Neural progenitor cell (in vitro differentiated cells): Measurements from ENCODE around the gene COL25A1. TPM values are rescaled to one million over a fixed set of nuclear protein-coding genes. Genes with fewer than 3 reads are reported as not detected.

Experiments used
- DNase-seq: peaks from one replicate; pipeline ENCODE4 v3.0.0-alpha.2; 2016; ENCODE audit warnings: low spot score
- H2AFZ ChIP-seq: fragments of 200-600 bp; sonication (generic); replicated peaks from 2 replicates; pipeline ENCODE4 v1.6.1; 2016; ENCODE audit warnings: antibody characterized with exemption
- H3F3A ChIP-seq: fragments of 200-600 bp; sonication (generic); 2 replicates; pipeline ENCODE4 v1.6.1; 2016; ENCODE audit warnings: antibody characterized with exemption, low read depth
- H3K27ac ChIP-seq: fragments of 200-600 bp; sonication (generic); 2 replicates; pipeline ENCODE4 v1.5.1; 2016; ENCODE audit warnings: mild to moderate bottlenecking
- H3K27me3 ChIP-seq: fragments of 200-600 bp; sonication (generic); 2 replicates; pipeline ENCODE4 v1.6.1; 2016; ENCODE audit warnings: mild to moderate bottlenecking, moderate library complexity
- H3K36me3 ChIP-seq: fragments of 200-600 bp; sonication (generic); 2 replicates; pipeline ENCODE4 v1.5.1; 2016
- H3K4me1 ChIP-seq: fragments of 200-600 bp; sonication (generic); 2 replicates; pipeline ENCODE4 v1.6.1; 2016; ENCODE audit warnings: mixed run types
- H3K4me2 ChIP-seq: fragments of 200-600 bp; sonication (generic); 2 replicates; pipeline ENCODE4 v1.6.1; 2016
- H3K4me3 ChIP-seq: fragments of 200-600 bp; sonication (generic); 2 replicates; pipeline ENCODE4 v1.5.1; 2016
- H3K79me2 ChIP-seq: fragments of 200-600 bp; sonication (generic); 2 replicates; pipeline ENCODE4 v1.6.1; 2016; ENCODE audit warnings: low read depth
- H3K9ac ChIP-seq: fragments of 200-600 bp; sonication (generic); 2 replicates; pipeline ENCODE4 v1.6.1; 2016
- H3K9me3 ChIP-seq: fragments of 200-600 bp; sonication (generic); 2 replicates; pipeline ENCODE4 v1.5.1; 2016; ENCODE audit warnings: low read depth
- H4K20me1 ChIP-seq: fragments of 200-600 bp; sonication (generic); 2 replicates; pipeline ENCODE4 v1.6.1; 2016; ENCODE audit warnings: low read depth
- H3K27ac Mint-ChIP-seq: 3 replicates; pipeline ENCODE4 v1.8.0; 2021; ENCODE audit warnings: mixed read lengths
- H3K27me3 Mint-ChIP-seq: 2 replicates; pipeline ENCODE4 v1.8.0; 2022; ENCODE audit warnings: low read depth, mild to moderate bottlenecking, inconsistent platforms, moderate library complexity, mixed read lengths; ENCODE audit not compliant: insufficient read depth
- H3K36me3 Mint-ChIP-seq: 3 replicates; pipeline ENCODE4 v1.8.0; 2021; ENCODE audit warnings: mixed read lengths
- H3K4me1 Mint-ChIP-seq: 3 replicates; pipeline ENCODE4 v1.8.0; 2021; ENCODE audit warnings: mixed read lengths
- H3K4me3 Mint-ChIP-seq: 3 replicates; pipeline ENCODE4 v1.8.0; 2021; ENCODE audit warnings: mild to moderate bottlenecking, moderate library complexity, mixed read lengths
- H3K9me3 Mint-ChIP-seq: 3 replicates; pipeline ENCODE4 v1.8.0; 2020; ENCODE audit warnings: mixed read lengths
- EZH2 ChIP-seq: fragments of 200-600 bp; sonication (generic); IDR thresholded peaks from 2 replicates; pipeline ENCODE4 v1.6.1; 2017; ENCODE audit warnings: antibody characterized with exemption, mild to moderate bottlenecking, moderate library complexity
- EZH2phosphoT487 ChIP-seq: fragments of 200-600 bp; sonication (generic); IDR thresholded peaks from 2 replicates; pipeline ENCODE4 v1.6.1; 2017; ENCODE audit warnings: antibody characterized with exemption
- total RNA-seq: library from RNA; depleted of rRNA; stranded (reverse); fragments of >200 nt; gene quantifications from 2 replicates; pipeline ENCODE4 v1.2.3, GENCODE V29; 2015; ENCODE audit warnings: low replicate concordance
- TF ChIP-seq, protein P1 (sequence below): fragments of 200-600 bp; sonication (generic); IDR thresholded peaks from 2 replicates; pipeline ENCODE4 v1.5.1; 2017; ENCODE audit warnings: antibody characterized with exemption, mild to moderate bottlenecking

The COL25A1 gene
- total RNA-seq, 1 donor from 2014 or later = 1.3 TPM

DNA sequence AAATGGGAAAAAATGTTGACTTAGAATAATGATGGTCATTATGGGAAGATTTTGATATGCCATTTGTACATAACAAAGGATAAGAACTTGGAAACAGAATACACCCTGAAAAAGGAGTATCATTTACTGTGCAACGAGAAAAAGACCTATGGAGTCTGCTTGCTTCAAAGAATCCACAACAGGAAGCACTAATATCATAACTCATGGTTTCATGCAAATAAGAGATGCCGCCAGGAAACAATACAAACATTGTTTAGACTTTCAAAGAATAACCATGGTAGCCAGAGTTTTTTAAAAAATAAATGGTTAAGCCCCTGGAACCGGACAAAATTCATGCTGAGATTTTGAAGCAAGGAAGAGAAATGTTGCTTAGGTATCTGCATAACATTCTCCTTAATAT lies 399.7 kb downstream of the COL25A1 start:
- Histone ChIP-seq H3K9me3 (no peaks in the 10 kb centered on the region), H3K4me1 (peaks cover 21% of the 10 kb centered on the region), H2AFZ (no peak overlapping the region), H3K9ac (no peak overlapping the region), H3K27ac (no peak overlapping the region), H3K4me2 (no peak overlapping the region), H3K4me3 (no peak overlapping the region), H4K20me1 (no peaks in the 10 kb centered on the region), H3K79me2 (no peaks in the 10 kb centered on the region), H3K36me3 (no peaks in the 10 kb centered on the region), H3F3A (peaks cover 2% of the 10 kb centered on the region), H3K27me3 (no peaks in the 10 kb centered on the region)
- Mint-ChIP-seq H3K4me3 (no peak overlapping the region), H3K4me1 (peaks cover 57% of the 10 kb centered on the region), H3K9me3 (no peaks in the 10 kb centered on the region), H3K27ac (no peak overlapping the region), H3K36me3 (no peaks in the 10 kb centered on the region), H3K27me3 (no peaks in the 10 kb centered on the region)
- TF ChIP-seq EZH2 (no peak), EZH2phosphoT487 (no peak)
- TF ChIP-seq, protein P1, sequence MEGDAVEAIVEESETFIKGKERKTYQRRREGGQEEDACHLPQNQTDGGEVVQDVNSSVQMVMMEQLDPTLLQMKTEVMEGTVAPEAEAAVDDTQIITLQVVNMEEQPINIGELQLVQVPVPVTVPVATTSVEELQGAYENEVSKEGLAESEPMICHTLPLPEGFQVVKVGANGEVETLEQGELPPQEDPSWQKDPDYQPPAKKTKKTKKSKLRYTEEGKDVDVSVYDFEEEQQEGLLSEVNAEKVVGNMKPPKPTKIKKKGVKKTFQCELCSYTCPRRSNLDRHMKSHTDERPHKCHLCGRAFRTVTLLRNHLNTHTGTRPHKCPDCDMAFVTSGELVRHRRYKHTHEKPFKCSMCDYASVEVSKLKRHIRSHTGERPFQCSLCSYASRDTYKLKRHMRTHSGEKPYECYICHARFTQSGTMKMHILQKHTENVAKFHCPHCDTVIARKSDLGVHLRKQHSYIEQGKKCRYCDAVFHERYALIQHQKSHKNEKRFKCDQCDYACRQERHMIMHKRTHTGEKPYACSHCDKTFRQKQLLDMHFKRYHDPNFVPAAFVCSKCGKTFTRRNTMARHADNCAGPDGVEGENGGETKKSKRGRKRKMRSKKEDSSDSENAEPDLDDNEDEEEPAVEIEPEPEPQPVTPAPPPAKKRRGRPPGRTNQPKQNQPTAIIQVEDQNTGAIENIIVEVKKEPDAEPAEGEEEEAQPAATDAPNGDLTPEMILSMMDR = no peak
- DNase-seq = no peak

DNA sequence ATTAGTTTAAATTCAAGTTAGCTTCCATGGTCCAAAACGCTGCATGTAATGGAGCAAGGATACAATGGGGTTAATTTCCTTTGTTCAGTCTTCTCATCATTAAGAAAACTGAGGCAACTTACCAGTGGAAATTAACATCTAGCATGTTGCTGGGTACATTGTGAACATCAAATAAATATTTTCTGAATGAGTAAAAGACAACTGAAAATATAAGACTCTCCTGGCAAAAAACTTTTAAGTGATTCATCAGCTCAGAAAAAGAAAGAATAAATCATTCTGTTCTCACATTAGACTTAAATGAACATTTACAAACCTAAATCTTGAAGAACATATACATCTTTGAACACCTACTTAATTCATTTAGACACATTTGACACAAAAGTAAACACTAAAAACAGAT lies 401.2 kb downstream of the COL25A1 start:
- H3K9me3 ChIP-seq = no peaks in the 10 kb centered on the region
- no peak overlapping the region for H2AFZ ChIP-seq
- H3K79me2 ChIP-seq = no peaks in the 10 kb centered on the region
- no peak overlapping the region for H3K4me3 Mint-ChIP-seq
- H3K9ac ChIP-seq = no peak overlapping the region
- no peak for DNase-seq
- H3K4me1 ChIP-seq = peaks cover 21% of the 10 kb centered on the region
- H3K4me2 ChIP-seq = no peak overlapping the region
- peaks cover 2% of the 10 kb centered on the region for H3K36me3 Mint-ChIP-seq
- peaks cover 70% of the 10 kb centered on the region for H3K4me1 Mint-ChIP-seq
- no peaks in the 10 kb centered on the region for H4K20me1 ChIP-seq
- H3K27me3 ChIP-seq = no peaks in the 10 kb centered on the region
- H3K27ac Mint-ChIP-seq = peak overlapping the region; percentile 84
- H3F3A ChIP-seq = peaks cover 1% of the 10 kb centered on the region
- H3K36me3 ChIP-seq = no peaks in the 10 kb centered on the region
- H3K27ac ChIP-seq = no peak overlapping the region
- no peak for TF ChIP-seq EZH2
- TF ChIP-seq, protein P1 = no peak
- TF ChIP-seq EZH2phosphoT487 = no peak
- peaks cover 2% of the 10 kb centered on the region for H3K27me3 Mint-ChIP-seq
- H3K9me3 Mint-ChIP-seq = no peaks in the 10 kb centered on the region
- no peak overlapping the region for H3K4me3 ChIP-seq

DNA sequence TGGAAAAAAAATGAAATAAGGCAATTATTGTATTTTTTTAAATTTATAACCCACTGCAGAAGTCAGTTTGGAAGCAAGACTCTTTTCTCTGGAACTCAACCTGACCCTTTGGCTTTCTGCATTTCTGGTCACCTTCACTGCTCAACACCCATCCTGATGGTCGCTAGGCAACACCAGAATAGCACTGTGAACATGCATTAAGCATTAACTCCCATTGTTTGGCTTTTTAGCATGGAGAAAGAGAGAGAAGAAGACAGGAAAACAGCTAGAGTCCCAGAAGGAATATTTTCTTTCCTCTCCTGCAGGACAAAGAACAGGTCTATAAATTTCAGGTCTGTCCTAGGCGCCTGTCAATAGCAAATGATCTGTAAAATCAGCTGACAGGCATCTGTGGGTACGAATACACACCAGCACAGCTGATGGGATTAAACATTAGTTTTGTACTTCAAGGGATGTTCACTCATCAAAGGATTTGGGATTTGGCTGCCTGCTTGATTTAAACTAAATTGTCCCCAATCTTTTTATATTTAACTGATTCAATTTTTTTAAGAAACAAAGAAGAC lies 402.4 kb downstream of the COL25A1 start:
- TF ChIP-seq, protein P1 = no peak
- TF ChIP-seq EZH2phosphoT487 (no peak), EZH2 (no peak)

More for the DNA sequence above, 402.4 kb downstream of the COL25A1 start:
- no peaks in the 10 kb centered on the region for H3K36me3 ChIP-seq
- no peaks in the 10 kb centered on the region for H4K20me1 ChIP-seq
- H3F3A ChIP-seq = no peaks in the 10 kb centered on the region
- peaks cover 70% of the 10 kb centered on the region for H3K4me1 Mint-ChIP-seq
- no peaks in the 10 kb centered on the region for H3K27me3 ChIP-seq
- peak overlapping the region; percentile 69 for H3K27ac Mint-ChIP-seq
- no peaks in the 10 kb centered on the region for H3K9me3 Mint-ChIP-seq
- H3K36me3 Mint-ChIP-seq = peaks cover 2% of the 10 kb centered on the region
- H3K79me2 ChIP-seq = no peaks in the 10 kb centered on the region
- H3K4me3 ChIP-seq = no peak overlapping the region
- peak; percentile 53 for DNase-seq
- no peak overlapping the region for H2AFZ ChIP-seq
- H3K4me1 ChIP-seq = peaks cover 15% of the 10 kb centered on the region
- H3K9me3 ChIP-seq = no peaks in the 10 kb centered on the region
- H3K9ac ChIP-seq = no peak overlapping the region
- peaks cover 2% of the 10 kb centered on the region for H3K27me3 Mint-ChIP-seq
- H3K4me2 ChIP-seq = peak overlapping the region; percentile 40
- H3K27ac ChIP-seq = no peak overlapping the region
- H3K4me3 Mint-ChIP-seq = no peak overlapping the region
